A673 (cell line): ENCODE data around the gene PTPDC1. TPM values are rescaled to one million over a fixed set of nuclear protein-coding genes. Genes with fewer than 3 reads are reported as not detected.

Experiments
- BruUV-seq: library from RNA; stranded (reverse); fragments of 400-500 nt; replicated peaks from 2 replicates; lab custom pipeline; 2021; lab: Mats Ljungman, UMichigan
- CTCF ChIA-PET: fragments of 300-600 bp; sonication (Branson Sonifier 250); formaldehyde crosslinking; loops from one replicate; lab custom pipeline; 2022; ENCODE audit warnings: antibody characterized with exemption; lab: Charles Lee
- POLR2A ChIA-PET: fragments of 300-600 bp; sonication (Branson Sonifier 250); formaldehyde crosslinking; loops from one replicate; lab custom pipeline; 2022; ENCODE audit warnings: antibody characterized with exemption; ENCODE audit not compliant: low non-redundant PET; lab: Charles Lee
- DNase-seq: peaks from one replicate; pipeline ENCODE4 v3.0.0-alpha.2; 2015; ENCODE audit warnings: low spot score
- H3K27ac ChIP-seq: fragments of 200-600 bp; sonication (generic); 2 replicates; pipeline ENCODE4 v1.5.1; 2016; ENCODE audit warnings: mixed run types, low read depth, mild to moderate bottlenecking, mixed read lengths, antibody characterized with exemption, low read length; ENCODE audit not compliant: poor library complexity, severe bottlenecking
- H3K27me3 ChIP-seq: fragments of 200-600 bp; sonication (generic); replicated peaks from 2 replicates; pipeline ENCODE4 v1.6.1; 2017; ENCODE audit warnings: mixed run types, low read depth, mild to moderate bottlenecking, mixed read lengths, antibody characterized with exemption, low read length; ENCODE audit not compliant: insufficient read depth, poor library complexity
- H3K36me3 ChIP-seq: fragments of 200-600 bp; sonication (generic); 2 replicates; pipeline ENCODE4 v1.6.1; 2016; ENCODE audit warnings: mixed run types, mild to moderate bottlenecking, mixed read lengths, antibody characterized with exemption, low read length; ENCODE audit not compliant: insufficient read depth, poor library complexity, severe bottlenecking
- H3K4me1 ChIP-seq: fragments of 200-600 bp; sonication (generic); 2 replicates; pipeline ENCODE4 v1.6.1; 2017; ENCODE audit warnings: mixed run types, mild to moderate bottlenecking, mixed read lengths, antibody characterized with exemption, low read length; ENCODE audit not compliant: insufficient read depth, poor library complexity, severe bottlenecking
- H3K4me3 ChIP-seq: fragments of 200-600 bp; sonication (generic); 2 replicates; pipeline ENCODE4 v1.5.1; 2016; ENCODE audit warnings: low read depth, mixed run types, mild to moderate bottlenecking, mixed read lengths, low read length; ENCODE audit not compliant: poor library complexity, severe bottlenecking
- H3K9me3 ChIP-seq: fragments of 200-600 bp; sonication (generic); 2 replicates; pipeline ENCODE4 v1.6.1; 2016; ENCODE audit warnings: mixed run types, low read depth, mild to moderate bottlenecking, mixed read lengths, antibody characterized with exemption, low read length; ENCODE audit not compliant: poor library complexity, severe bottlenecking
- CTCF ChIP-seq: fragments of 300-800, 200-600 bp; sonication (generic); conservative IDR thresholded peaks from 2 replicates; pipeline ENCODE4 v1.5.1; 2017; ENCODE audit warnings: low read depth, mild to moderate bottlenecking, antibody characterized with exemption, low read length, moderate library complexity, mixed read lengths
- EZH2 ChIP-seq: fragments of 200-600 bp; sonication (generic); IDR thresholded peaks from 2 replicates; pipeline ENCODE4 v1.6.1; 2017; ENCODE audit warnings: borderline replicate concordance, low read depth, mild to moderate bottlenecking, mixed read lengths, antibody characterized with exemption, low read length; ENCODE audit not compliant: poor library complexity, severe bottlenecking
- intact Hi-C: fragments of 100-400 bp; cut with micrococcal nuclease; formaldehyde crosslinking; loops from one replicate; pipeline ENCODE4 v1.10.0; 2022; ENCODE audit not compliant: unreplicated experiment
- total RNA-seq: library from RNA; stranded (reverse); gene quantifications from 2 replicates; pipeline ENCODE4 v1.2.3, GENCODE V29; 2021

Gene PTPDC1
- total RNA-seq, 1 experiment from 2014 or later, result 3.5 TPM

GRCh38 chr9:94150279-94150828 is 66.1 kb downstream of the PTPDC1 start:
- CTCF ChIA-PET, result no interaction called here
- Histone ChIP-seq H3K36me3 (no peaks in the 10 kb centered on the region), H3K9me3 (no peaks in the 10 kb centered on the region), H3K4me3 (no peak overlapping the region), H3K27me3 (no peaks in the 10 kb centered on the region), H3K27ac (no peak overlapping the region), H3K4me1 (no peaks in the 10 kb centered on the region)
- TF ChIP-seq CTCF (no peak), EZH2 (no peak)
- no peak for DNase-seq
- POLR2A ChIA-PET, result no interaction called here
- no TSS peak for BruUV-seq
- intact Hi-C loops, result no loop called here

- no peak for DNase-seq
- ChIA-PET POLR2A (no interaction called here), CTCF (no interaction called here)
- Histone ChIP-seq H3K27ac (no peak overlapping the region), H3K4me3 (no peak overlapping the region), H3K4me1 (no peaks in the 10 kb centered on the region), H3K36me3 (no peaks in the 10 kb centered on the region), H3K27me3 (no peaks in the 10 kb centered on the region), H3K9me3 (no peaks in the 10 kb centered on the region)
- intact Hi-C loops, result no loop called here
- TF ChIP-seq CTCF (no peak), EZH2 (no peak)
- no TSS peak for BruUV-seq
Observed at GRCh38 chr9:94150890-94151650, 66.8 kb downstream of the PTPDC1 start.

GRCh38 chr9:94153905-94154304 is 69.6 kb downstream of the PTPDC1 start:
- BruUV-seq, result no TSS peak
- H3K4me1 ChIP-seq, result peaks cover 12% of the 10 kb centered on the region
- H3K4me3 ChIP-seq, result no peak overlapping the region
- H3K36me3 ChIP-seq, result no peaks in the 10 kb centered on the region
- intact Hi-C loops, result no loop called here
- no peaks in the 10 kb centered on the region for H3K27me3 ChIP-seq
- ChIA-PET CTCF (no interaction called here), POLR2A (no interaction called here)
- no peaks in the 10 kb centered on the region for H3K9me3 ChIP-seq
- DNase-seq, result no peak
- no peak for TF ChIP-seq CTCF
- H3K27ac ChIP-seq, result no peak overlapping the region
